ENCODE measurements around the gene NEGR1.

- TF ChIP-seq CTCF (IDR thresholded peaks at IDR 0.05) = no peak
- TF ChIP-seq POLR2A (IDR thresholded peaks at IDR 0.05) = no peak
- TF ChIP-seq EP300 (IDR thresholded peaks at IDR 0.05) = no peak
These were observed 465.3 kb downstream of the NEGR1 start for GRCh38 chr1:71817028-71817427.

All from ovary (tissue), 3 donors.